Neural crest cell (in vitro differentiated cells): Measurements from ENCODE around the gene CFAP91. TPM values are rescaled to one million over a fixed set of nuclear protein-coding genes. Genes with fewer than 3 reads are reported as not detected.

Experiments used
- DNase-seq: peaks from one replicate; pipeline ENCODE4 v3.0.0; 2021; ENCODE audit warnings: low read depth, mixed read lengths, low spot score
- H3K27ac Mint-ChIP-seq: one replicate; pipeline ENCODE4 v1.8.0; 2021; ENCODE audit warnings: mild to moderate bottlenecking, mixed read lengths; ENCODE audit not compliant: unreplicated experiment
- H3K27me3 Mint-ChIP-seq: 2 replicates; pipeline ENCODE4 v1.8.0; 2021; ENCODE audit warnings: low read depth, mild to moderate bottlenecking, mixed read lengths
- H3K36me3 Mint-ChIP-seq: 2 replicates; pipeline ENCODE4 v1.8.0; 2021; ENCODE audit warnings: low read depth, mild to moderate bottlenecking, mixed read lengths
- H3K4me1 Mint-ChIP-seq: 2 replicates; pipeline ENCODE4 v1.8.0; 2021; ENCODE audit warnings: mixed read lengths
- H3K4me3 Mint-ChIP-seq: one replicate; pipeline ENCODE4 v1.8.0; 2021; ENCODE audit warnings: mild to moderate bottlenecking, mixed read lengths
- H3K9me3 Mint-ChIP-seq: 2 replicates; pipeline ENCODE4 v1.8.0; 2021; ENCODE audit warnings: mixed read lengths
- long read RNA-seq: library from polyadenylated mRNA; unstranded; transcript quantifications from one replicate; pipeline ENCODE4 v2.0.0, GENCODE V29; 2020
- total RNA-seq: library from RNA; stranded (reverse); gene quantifications from 2 replicates; pipeline ENCODE4 v1.2.1, GENCODE V29; 2021
- TF ChIP-seq, protein P1 (sequence below): fragments of 200-600 bp; sonication (generic); conservative IDR thresholded peaks from 2 replicates; pipeline ENCODE4 v1.5.0; 2021; ENCODE audit warnings: antibody characterized with exemption, mild to moderate bottlenecking

Gene CFAP91
- total RNA-seq = 7.0 TPM in 2 replicates
- long read RNA-seq, full-length matches to known transcripts = 4 of 9 reads
- long read RNA-seq, partial matches to known transcripts = 2 of 9 reads
- long read RNA-seq, other reads (novel, unspliced or antisense) = 3 of 9 reads

DNA sequence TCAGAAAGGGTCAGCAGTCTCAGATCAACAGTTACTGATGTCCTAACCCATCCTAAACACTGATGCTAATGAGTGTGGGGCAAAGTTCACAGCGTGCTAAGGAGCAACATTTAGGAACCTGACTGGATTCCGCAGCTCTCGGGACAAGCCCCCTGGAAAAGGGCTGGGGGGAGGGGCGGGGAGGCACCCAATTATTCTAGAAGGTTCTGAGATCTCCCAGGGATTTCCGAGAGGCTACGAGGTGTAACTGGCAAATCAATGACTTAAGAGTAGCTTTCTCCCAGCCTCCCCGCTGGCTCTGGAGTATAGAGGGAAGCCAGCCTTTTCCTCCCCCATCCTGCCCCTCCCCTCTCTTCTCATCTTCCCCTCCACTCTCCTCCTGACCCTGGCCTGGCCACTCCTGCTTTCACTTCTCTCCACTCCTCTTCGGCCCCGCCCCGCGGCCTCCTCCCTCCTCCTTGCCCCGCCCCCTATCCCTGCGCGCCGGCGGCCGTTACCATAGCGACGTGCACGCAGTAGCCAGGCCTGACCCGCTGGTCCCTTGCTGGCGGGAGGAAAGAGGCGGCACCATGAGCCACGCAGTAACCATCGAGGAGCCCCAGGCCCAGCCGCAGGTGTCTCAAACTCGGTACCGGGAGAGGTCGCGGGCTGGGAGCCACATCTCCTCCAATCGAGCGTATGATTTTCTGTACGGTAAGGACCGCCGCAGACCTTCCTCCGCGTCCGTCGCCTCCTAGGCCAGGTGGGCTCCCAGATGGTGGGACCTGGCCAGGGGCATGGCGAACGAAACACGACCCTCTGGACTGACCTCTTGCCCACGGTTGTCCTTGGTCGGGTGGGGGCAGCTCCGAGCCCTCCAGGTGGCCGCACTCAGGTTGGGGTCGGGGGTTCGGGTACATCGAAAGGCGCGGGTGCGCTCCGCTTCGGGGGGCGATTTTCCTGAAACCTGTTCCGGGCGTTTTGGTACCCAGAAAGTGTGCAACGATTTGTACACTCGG, at the start of gene CFAP91:
TSS of gene CFAP91 (plus strand) at position 493 of the 998 bp plus-strand sequence. CDS start at position 570, 77 bp downstream.
- Mint-ChIP-seq H3K4me1 (peaks cover 18% of the 10 kb centered on the region), H3K27ac (no peak within 1 kb of the TSS), H3K27me3 (no peaks in the 10 kb centered on the region), H3K36me3 (no peaks in the 10 kb centered on the region), H3K9me3 (no peaks in the 10 kb centered on the region), H3K4me3 (peak within 1 kb of the TSS; percentile 81)
- TF ChIP-seq, protein P1, sequence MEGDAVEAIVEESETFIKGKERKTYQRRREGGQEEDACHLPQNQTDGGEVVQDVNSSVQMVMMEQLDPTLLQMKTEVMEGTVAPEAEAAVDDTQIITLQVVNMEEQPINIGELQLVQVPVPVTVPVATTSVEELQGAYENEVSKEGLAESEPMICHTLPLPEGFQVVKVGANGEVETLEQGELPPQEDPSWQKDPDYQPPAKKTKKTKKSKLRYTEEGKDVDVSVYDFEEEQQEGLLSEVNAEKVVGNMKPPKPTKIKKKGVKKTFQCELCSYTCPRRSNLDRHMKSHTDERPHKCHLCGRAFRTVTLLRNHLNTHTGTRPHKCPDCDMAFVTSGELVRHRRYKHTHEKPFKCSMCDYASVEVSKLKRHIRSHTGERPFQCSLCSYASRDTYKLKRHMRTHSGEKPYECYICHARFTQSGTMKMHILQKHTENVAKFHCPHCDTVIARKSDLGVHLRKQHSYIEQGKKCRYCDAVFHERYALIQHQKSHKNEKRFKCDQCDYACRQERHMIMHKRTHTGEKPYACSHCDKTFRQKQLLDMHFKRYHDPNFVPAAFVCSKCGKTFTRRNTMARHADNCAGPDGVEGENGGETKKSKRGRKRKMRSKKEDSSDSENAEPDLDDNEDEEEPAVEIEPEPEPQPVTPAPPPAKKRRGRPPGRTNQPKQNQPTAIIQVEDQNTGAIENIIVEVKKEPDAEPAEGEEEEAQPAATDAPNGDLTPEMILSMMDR = no peak
- DNase-seq = peak; percentile 98

DNA sequence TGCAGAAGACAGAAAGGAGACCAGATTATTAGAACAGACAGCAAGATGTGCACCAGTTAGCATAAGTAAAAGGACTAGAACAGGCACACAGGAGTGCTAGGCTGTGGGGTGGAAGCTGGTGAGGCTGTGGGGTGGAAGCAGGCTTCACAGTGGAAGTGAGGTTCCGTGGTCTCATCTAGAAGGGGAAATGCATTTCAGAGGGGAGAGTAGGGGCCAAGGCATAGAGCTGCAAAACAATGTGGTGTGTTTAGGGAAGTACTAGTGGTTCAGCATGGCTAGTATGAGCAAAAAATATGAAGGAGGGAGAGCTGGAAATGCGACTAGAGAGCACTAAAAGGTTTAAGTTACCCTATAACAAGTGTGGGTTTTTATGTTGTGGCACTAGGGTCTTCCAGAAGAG, 48.9 kb upstream of the CFAP91 start:
- Mint-ChIP-seq H3K4me1 (no peaks in the 10 kb centered on the region), H3K4me3 (no peak overlapping the region), H3K9me3 (no peaks in the 10 kb centered on the region), H3K27ac (no peak overlapping the region), H3K36me3 (no peaks in the 10 kb centered on the region), H3K27me3 (no peaks in the 10 kb centered on the region)
- TF ChIP-seq, protein P1 = no peak
- no peak for DNase-seq

DNA sequence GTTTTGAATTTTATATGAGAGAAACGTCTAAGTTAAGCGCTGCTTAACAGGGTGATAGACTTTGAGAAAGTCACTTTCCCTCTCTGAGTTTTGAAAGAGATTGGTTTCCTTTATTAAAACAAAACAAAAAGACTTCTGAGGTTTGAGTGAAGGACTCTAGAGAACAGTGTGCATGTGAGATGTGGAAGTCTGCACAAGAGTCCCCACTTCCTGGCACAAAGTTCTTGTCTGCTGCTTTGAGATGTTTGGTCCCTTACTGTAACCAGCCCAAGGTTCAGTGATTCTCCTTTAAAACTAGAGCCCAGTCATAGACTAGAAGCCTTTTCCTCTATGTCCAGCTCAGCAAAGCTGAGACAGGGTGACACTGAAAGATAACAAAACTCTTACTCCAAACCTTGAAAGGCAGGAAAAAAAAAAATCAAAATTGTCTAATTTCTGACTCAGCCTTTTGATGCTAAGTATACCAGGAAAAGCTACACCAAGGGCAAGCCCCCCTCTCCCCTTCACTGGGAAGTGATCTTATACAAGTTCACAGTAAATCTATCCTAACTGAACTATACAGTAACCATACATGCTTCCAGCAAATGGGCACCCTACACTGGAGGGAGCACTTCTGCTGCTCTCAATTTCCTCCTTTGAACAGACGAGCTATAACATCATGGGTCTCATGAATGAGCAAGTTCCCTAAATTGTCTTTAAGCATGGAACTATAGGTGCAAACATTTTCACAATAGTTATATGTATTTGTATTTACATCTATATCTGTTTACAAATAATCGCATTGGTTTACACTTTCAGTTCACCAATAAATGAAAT, 44.7 kb upstream of the CFAP91 start:
- no peaks in the 10 kb centered on the region for H3K9me3 Mint-ChIP-seq
- H3K27me3 Mint-ChIP-seq = no peaks in the 10 kb centered on the region
- DNase-seq = no peak
- no peaks in the 10 kb centered on the region for H3K36me3 Mint-ChIP-seq
- no peak overlapping the region for H3K27ac Mint-ChIP-seq
- no peak overlapping the region for H3K4me3 Mint-ChIP-seq
- H3K4me1 Mint-ChIP-seq = no peaks in the 10 kb centered on the region
- TF ChIP-seq, protein P1 = no peak

DNA sequence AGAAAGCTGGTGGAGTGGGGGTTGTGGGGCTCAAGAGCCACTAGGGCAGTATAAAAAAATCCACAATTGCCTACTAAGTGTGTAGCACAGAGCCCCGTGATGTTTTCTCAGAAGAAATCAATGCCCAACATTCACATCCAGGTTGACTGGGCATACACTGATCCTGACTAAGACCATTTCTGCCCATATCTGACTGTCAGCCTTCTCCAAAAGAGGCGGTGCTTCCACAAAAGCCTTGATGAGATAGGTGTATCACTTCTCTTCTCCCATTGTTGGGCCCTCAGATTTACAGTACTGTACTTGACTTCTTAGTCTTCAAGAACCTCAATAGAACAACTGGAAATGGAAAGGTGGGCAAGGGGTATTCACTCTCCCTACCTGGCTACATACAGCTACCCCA, 43.8 kb upstream of the CFAP91 start:
- H3K9me3 Mint-ChIP-seq = no peaks in the 10 kb centered on the region
- H3K4me1 Mint-ChIP-seq = no peaks in the 10 kb centered on the region

More for the DNA sequence above, 43.8 kb upstream of the CFAP91 start:
- TF ChIP-seq, protein P1 = no peak
- H3K27ac Mint-ChIP-seq = no peak overlapping the region
- no peak for DNase-seq
- no peaks in the 10 kb centered on the region for H3K27me3 Mint-ChIP-seq
- no peaks in the 10 kb centered on the region for H3K36me3 Mint-ChIP-seq
- no peak overlapping the region for H3K4me3 Mint-ChIP-seq
